ENCODE measurements around the gene CHRNG.
"Not testable (repeated sequence)": the region's sequence is repeated elsewhere in the genome, so short reads cannot be mapped to it uniquely, and the experiment has no call there.

The CHRNG gene

GRCh38 chr2:232529806-232530547 is 9.5 kb upstream of the CHRNG start:
- FAIRE-seq: no peak

GRCh38 chr2:232530626-232531260 is 8.7 kb upstream of the CHRNG start:
- FAIRE-seq: no peak

GRCh38 chr2:232532419-232532818 is 7.1 kb upstream of the CHRNG start:
- FAIRE-seq: no peak

- FAIRE-seq: not testable (repeated sequence)
Observed at GRCh38 chr2:232532821-232533220, 6.7 kb upstream of the CHRNG start.

GRCh38 chr2:232533944-232534710 is 5.4 kb upstream of the CHRNG start:
- FAIRE-seq: no peak

GRCh38 chr2:232534940-232535651 is 4.4 kb upstream of the CHRNG start:
- no peak for FAIRE-seq

- no peak for FAIRE-seq
Observed at GRCh38 chr2:232535761-232536530, 3.5 kb upstream of the CHRNG start.

GRCh38 chr2:232537079-232537478 is 2.4 kb upstream of the CHRNG start:
- FAIRE-seq: no peak

GRCh38 chr2:232537499-232537898 is 2.0 kb upstream of the CHRNG start:
- no peak for FAIRE-seq

GRCh38 chr2:232538671-232539070 is 821 bp upstream of the CHRNG start:
- FAIRE-seq: no peak

- FAIRE-seq: no peak
Observed at GRCh38 chr2:232540441-232541041, 1.0 kb downstream of the CHRNG start.

- no peak for FAIRE-seq
Observed at GRCh38 chr2:232541195-232541960, 1.9 kb downstream of the CHRNG start.

- FAIRE-seq: no peak
Observed at GRCh38 chr2:232541961-232542714, 2.6 kb downstream of the CHRNG start.

- no peak for FAIRE-seq
Observed at GRCh38 chr2:232542715-232543467, 3.4 kb downstream of the CHRNG start.

- FAIRE-seq: no peak
Observed at GRCh38 chr2:232543491-232543890, 4.0 kb downstream of the CHRNG start.

- FAIRE-seq: no peak
Observed at GRCh38 chr2:232543928-232544631, 4.6 kb downstream of the CHRNG start.

- no peak for FAIRE-seq
Observed at GRCh38 chr2:232544674-232545073, 5.2 kb downstream of the CHRNG start.

GRCh38 chr2:232545511-232546375 is 6.3 kb downstream of the CHRNG start:
- no peak for FAIRE-seq
